ENCODE data around the gene TARBP2. TPM values are rescaled to one million over a fixed set of nuclear protein-coding genes. Genes with fewer than 3 reads are reported as not detected.

TARBP2 gene
- total RNA-seq, 2 experiments from 2014 or later: 45.9 to 49.1 TPM

DNA sequence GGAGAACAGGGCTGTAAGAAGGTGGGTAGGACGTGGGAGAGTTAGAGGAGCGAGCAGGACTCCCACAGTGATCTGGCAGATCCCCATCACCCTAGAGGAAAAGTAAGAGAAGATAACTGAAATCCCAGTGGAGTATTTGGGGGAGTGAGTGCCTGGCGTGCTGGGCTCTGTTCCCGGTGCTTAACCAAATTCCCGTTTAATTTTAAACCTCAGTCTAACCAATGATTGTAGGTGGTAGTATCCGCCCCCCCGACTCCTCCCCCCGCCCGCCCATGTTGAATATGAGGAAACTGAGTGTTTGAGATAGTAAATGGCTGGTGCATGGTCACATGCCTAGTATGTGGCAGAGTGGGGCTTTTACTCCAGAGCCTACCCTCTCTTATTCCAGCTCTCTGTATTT lies 1.2 kb downstream of the TARBP2 start:
- intact Hi-C loops (cut with micrococcal nuclease; ENCODE audit: unreplicated experiment): loop anchor here (10.0 kb wide), 1 partner anchor 298 kb away; the partner anchor contains the start of gene ITGB7
- no TSS peak for BruUV-seq (replicated peaks)
- peaks cover 23% of the 10 kb centered on the region for H3K79me2 ChIP-seq (ENCODE audit: insufficient read depth, low read depth, low read length)
- ChIA-PET CTCF (ENCODE audit: unreplicated experiment) (interaction anchor here (1.7 kb wide), 1 partner anchor 123 kb away, joined by 5 read pairs; no protein-coding TSS in a partner anchor), POLR2A (interaction anchor here (1.0 kb wide), 2 partner anchors 11 to 27 kb away, joined by 3 read pairs; no protein-coding TSS in a partner anchor)
- peak overlapping the region; percentile 77 for H3K27ac ChIP-seq (ENCODE audit: low read depth, low read length, poor library complexity, severe bottlenecking)
- peak overlapping the region; percentile 96 for H3K4me2 ChIP-seq (ENCODE audit: low read length)
- H4K20me1 ChIP-seq (ENCODE audit: insufficient read depth, low read length): no peaks in the 10 kb centered on the region
- peaks cover 24% of the 10 kb centered on the region; the same call in 1 of the 2 replicates for H3K36me3 ChIP-seq (ENCODE audit: insufficient read depth, low read length)
- H3K4me1 ChIP-seq (ENCODE audit: insufficient read depth, low read length, poor library complexity, severe bottlenecking): peaks cover 33% of the 10 kb centered on the region
- peak overlapping the region; percentile 77 for H3K4me3 ChIP-seq (ENCODE audit: low read depth, low read length, poor library complexity, severe bottlenecking)
- no peaks in the 10 kb centered on the region for H3K9me3 ChIP-seq (ENCODE audit: low read length)
- no peaks in the 10 kb centered on the region for H3K9me2 ChIP-seq (ENCODE audit: insufficient read depth, low read length)
- no peak overlapping the region for H2AFZ ChIP-seq (ENCODE audit: low read length)
- TF ChIP-seq, protein P1, sequence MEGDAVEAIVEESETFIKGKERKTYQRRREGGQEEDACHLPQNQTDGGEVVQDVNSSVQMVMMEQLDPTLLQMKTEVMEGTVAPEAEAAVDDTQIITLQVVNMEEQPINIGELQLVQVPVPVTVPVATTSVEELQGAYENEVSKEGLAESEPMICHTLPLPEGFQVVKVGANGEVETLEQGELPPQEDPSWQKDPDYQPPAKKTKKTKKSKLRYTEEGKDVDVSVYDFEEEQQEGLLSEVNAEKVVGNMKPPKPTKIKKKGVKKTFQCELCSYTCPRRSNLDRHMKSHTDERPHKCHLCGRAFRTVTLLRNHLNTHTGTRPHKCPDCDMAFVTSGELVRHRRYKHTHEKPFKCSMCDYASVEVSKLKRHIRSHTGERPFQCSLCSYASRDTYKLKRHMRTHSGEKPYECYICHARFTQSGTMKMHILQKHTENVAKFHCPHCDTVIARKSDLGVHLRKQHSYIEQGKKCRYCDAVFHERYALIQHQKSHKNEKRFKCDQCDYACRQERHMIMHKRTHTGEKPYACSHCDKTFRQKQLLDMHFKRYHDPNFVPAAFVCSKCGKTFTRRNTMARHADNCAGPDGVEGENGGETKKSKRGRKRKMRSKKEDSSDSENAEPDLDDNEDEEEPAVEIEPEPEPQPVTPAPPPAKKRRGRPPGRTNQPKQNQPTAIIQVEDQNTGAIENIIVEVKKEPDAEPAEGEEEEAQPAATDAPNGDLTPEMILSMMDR (conservative IDR thresholded peaks at IDR 0.05; ENCODE audit: low read length): no peak
- no peak for TF ChIP-seq EZH2phosphoT487 (IDR thresholded peaks at IDR 0.05; ENCODE audit: borderline replicate concordance, low read depth, low read length)
- no peak for DNase-seq (ENCODE audit: low spot score)

DNA sequence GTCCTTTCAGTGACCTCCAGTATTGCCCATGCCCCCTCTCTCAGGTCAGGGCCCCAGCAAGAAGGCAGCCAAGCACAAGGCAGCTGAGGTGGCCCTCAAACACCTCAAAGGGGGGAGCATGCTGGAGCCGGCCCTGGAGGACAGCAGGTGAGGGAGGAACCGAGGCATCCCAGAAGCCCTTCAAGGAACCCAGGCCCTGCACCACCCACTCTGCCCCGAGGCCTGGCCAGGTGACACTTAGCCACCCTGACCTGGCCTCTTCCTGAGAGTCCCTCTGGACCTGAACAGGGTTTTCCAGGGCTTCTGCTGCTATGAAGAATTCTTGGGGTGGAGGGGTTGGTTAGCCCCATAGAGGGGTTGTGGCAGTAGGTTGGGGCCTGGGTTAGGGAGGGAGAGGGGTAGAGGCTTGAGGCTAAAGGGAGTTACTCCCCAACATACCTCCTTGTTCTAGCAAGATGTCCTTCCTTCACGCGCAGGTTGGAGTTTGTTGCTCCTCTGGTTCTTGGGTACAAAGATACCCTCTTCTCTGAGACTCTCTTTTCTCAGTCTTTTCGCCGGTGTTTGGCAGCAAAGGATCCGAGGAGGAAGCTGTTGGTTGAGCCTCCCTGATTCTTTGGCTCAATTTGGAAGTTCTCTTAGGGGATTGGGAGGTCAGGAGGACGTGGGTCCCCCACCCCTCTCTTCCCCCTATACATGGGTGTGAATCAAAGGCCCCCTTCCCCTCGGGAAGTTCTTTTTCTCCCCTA lies 2.1 kb downstream of the TARBP2 start:
- ChIA-PET POLR2A (interaction anchor here (0.6 to 1.0 kb wide), 4 partner anchors 10 to 831 kb away, joined by 3 to 5 read pairs (median 4); no protein-coding TSS in a partner anchor), CTCF (ENCODE audit: unreplicated experiment) (no interaction called here)
- H3K4me2 ChIP-seq (ENCODE audit: low read length): peak overlapping the region; percentile 96; the same call in 1 of the 2 replicates
- no peak overlapping the region for H2AFZ ChIP-seq (ENCODE audit: low read length)
- no peak overlapping the region for H3K27ac ChIP-seq (ENCODE audit: low read depth, low read length, poor library complexity, severe bottlenecking)
- peaks cover 24% of the 10 kb centered on the region for H3K4me1 ChIP-seq (ENCODE audit: insufficient read depth, low read length, poor library complexity, severe bottlenecking)
- no TSS peak for BruUV-seq (replicated peaks)
- no peaks in the 10 kb centered on the region for H4K20me1 ChIP-seq (ENCODE audit: insufficient read depth, low read length)
- TF ChIP-seq, protein P1 (conservative IDR thresholded peaks at IDR 0.05; ENCODE audit: low read length): no peak
- TF ChIP-seq EZH2phosphoT487 (IDR thresholded peaks at IDR 0.05; ENCODE audit: borderline replicate concordance, low read depth, low read length): no peak
- no peak overlapping the region for H3K4me3 ChIP-seq (ENCODE audit: low read depth, low read length, poor library complexity, severe bottlenecking)
- peaks cover 24% of the 10 kb centered on the region; the same call in 1 of the 2 replicates for H3K36me3 ChIP-seq (ENCODE audit: insufficient read depth, low read length)
- H3K9me2 ChIP-seq (ENCODE audit: insufficient read depth, low read length): no peaks in the 10 kb centered on the region
- intact Hi-C loops (cut with micrococcal nuclease; ENCODE audit: unreplicated experiment): loop anchor here (10.0 kb wide), 1 partner anchor 298 kb away; the partner anchor contains the start of gene ITGB7
- H3K79me2 ChIP-seq (ENCODE audit: insufficient read depth, low read depth, low read length): peaks cover 20% of the 10 kb centered on the region
- no peaks in the 10 kb centered on the region for H3K9me3 ChIP-seq (ENCODE audit: low read length)
- DNase-seq (ENCODE audit: low spot score): no peak
